Stimulated activated CD4-positive, alpha-beta T cell treated with anti-CD3 and anti-CD28 coated beads, TNF-alpha, amount 100 ng/mL, for 24 hours (primary cell): ENCODE results near the gene PLA2G2D.

Source experiments
- DNase-seq, 3 experiments: peaks; one replicate each; pipeline ENCODE4 v3.0.0-alpha.2; 2020; ENCODE audit warnings: low read depth in 3 of 3

The PLA2G2D gene

GRCh38 chr1:20068722-20069121 lies 50.6 kb downstream of the PLA2G2D start:
- no peak for DNase-seq

DNA sequence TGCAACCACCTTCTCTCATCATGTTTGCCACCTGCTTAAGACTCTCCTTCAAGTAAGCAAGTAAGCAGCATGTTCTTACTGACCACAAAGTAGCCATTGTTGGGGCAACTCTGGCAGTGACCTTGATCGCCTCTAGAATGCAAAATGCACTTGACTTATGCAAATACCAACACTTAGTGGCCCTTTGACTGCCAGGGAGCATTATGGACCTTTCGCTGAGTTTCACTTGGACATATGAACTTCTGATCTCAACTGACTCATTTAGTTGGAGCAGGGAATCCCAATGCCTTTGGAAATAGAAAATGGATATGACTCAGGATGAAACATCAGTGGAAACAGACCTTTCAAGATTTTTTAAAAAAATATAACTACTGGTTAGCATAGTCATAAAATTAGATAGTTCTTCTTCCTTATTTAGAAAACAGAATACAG lies 55.5 kb downstream of the PLA2G2D start:
- no peak for DNase-seq
